Hematopoietic multipotent progenitor cell treated with erythropoietin and hydrocortisone succinate and interleukin-3 and kit ligand, for 8 days (in vitro differentiated cells): Measurements from ENCODE around the gene EPS15.
"Not testable (repeated sequence)": the region's sequence is repeated elsewhere in the genome, so short reads cannot be mapped to it uniquely, and the experiment has no call there.

ENCODE experiments used
- DNase-seq: peaks from one replicate; pipeline ENCODE4 v3.0.0-alpha.2; 2015

Gene EPS15

DNA sequence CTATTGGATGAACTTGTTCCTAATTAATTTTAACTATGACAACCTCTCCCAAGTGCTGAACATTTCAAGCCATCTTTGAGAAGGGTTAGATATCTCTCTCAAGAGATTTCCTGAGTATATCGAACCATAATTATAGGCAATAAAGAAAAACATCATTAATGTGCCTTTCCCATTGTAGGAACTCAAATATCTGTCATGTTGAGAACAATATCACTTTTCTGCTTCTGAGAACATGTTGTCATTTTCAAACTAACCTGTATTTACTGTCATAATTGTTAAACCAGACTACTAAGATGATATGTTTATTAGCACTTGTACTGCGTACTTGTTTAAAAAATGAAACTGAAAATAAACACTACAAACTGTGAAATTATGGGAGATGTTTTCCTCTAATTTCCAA is 4.3 kb downstream of the EPS15 start:
- no peak for DNase-seq

DNA sequence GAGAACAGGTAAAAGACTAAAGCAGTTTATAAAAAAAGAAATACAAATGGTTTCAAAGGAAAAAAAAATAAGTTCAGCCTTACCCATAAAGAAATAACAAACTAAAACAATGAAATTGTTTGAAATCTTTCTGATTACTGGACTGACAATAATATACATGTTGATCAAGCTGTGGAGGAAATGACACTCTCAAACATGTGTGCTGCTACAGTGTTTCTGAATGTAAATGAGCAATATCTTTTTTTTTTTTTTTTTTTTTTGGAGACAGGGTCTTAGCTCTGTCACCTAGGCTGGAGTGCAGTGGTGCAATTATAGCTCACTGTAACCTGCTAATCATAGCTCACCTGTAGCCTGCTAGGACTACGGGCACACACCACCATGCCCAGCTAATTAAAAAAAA is 6.5 kb downstream of the EPS15 start:
- no peak for DNase-seq

DNA sequence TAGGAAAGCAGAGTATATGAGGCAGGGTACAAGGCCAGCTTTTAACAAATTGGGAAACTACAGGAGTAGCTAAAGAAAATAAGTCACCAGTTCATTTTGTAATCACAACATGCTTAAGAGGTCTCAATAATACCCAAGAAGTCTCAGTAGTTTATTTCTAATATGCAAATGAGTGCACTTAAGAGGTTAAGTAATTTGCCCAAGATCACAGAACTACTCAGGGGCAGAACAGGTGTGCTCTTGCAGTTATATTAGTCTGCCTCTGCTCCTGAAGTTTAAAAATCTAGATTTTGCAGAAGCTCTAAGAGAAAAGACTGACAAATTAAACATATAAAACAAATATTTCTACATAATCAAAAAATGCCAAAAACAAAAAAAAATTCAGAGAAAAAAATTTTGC is 6.9 kb downstream of the EPS15 start:
- DNase-seq, result no peak

DNA sequence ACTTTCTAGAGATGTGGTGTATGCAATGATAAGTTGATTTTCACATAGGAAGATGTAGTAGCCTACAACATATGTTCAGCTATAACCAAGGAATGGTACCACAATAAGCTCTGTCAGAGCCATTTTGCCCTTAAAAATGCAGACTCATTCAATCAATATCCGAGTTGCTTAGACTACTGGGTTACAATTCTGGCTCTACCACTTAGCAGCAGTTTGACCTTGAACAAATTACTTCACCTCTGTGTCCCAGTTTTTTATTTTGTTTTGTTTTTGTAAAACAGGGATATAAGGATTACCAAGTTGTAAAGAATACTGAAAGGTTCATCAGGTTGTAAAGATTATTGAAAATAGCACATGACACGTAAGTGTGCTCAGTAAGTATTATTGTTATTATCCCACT is 9.3 kb downstream of the EPS15 start:
- DNase-seq, result no peak

DNA sequence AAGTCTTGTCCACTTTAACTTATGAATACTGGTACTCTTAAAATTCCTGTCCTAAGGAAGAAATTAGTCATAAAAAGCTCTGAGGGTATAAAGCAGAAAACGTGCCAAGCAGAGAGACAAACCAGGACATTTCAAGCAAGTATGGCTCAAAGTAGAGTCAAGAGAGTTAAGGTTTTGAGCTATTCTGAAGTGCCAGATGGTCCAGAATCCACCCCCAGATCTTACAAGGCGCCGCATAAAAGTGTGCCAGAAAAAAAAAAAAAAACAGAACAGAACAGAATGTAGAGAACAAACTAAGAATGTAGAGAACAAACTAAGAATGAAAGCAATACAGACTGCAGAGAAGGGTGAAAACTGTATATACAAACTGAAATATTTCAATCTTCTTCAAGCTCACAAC is 12.5 kb downstream of the EPS15 start:
- peak; percentile 42 for DNase-seq

DNA sequence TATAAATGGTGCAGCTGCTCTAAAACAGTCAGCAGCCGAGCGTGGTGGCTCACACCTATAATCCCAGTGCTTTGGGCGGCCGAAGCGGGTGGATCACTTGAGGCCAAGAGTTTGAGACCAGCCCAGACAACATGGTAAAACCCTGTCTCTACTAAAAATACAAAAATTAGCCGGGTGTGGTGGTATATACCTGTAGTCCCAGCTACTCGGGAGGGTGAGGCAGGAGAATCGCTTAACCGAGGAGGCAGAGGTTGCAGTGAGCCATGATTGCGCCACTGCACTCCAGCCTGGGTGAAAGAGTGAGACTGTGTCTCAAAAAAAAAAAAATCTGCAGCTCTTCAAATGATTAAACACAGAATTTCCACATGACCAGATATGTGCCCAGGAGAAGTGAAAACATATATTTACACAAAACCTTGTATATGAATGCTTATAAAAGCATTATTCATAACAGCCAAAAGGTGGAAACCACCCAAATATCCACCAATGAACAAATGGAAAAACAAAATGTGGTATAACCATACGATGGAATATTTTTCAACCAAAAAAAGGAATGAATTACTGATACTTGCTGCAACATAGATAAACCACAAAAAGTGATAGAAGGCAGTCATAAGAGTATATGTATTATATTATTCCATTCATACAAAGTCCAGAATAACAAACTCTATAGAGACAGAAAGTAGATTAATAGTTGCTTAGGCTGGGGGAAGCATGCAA is 14.1 kb downstream of the EPS15 start:
- DNase-seq, result no peak

DNA sequence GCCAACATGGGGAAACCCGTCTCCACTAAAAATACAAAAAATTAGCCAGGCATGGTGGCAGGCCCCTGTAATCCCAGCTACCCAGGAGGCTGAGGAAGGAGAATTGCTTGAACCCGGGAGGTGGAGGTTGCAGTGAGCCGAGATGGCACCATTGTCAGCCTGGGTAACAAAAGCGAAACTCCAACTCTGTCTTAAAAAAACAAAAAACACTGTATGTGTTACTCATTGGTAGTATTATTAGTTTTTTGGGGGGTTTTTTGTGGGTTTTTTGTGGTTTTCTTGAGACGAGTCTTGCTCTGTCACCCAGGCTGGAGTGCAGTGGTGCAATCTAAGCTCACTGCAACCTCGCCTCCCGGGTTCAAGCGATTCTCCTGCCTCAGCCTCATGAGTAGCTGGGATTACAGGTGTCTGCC is 17.8 kb downstream of the EPS15 start:
- DNase-seq, result not testable (repeated sequence)

DNA sequence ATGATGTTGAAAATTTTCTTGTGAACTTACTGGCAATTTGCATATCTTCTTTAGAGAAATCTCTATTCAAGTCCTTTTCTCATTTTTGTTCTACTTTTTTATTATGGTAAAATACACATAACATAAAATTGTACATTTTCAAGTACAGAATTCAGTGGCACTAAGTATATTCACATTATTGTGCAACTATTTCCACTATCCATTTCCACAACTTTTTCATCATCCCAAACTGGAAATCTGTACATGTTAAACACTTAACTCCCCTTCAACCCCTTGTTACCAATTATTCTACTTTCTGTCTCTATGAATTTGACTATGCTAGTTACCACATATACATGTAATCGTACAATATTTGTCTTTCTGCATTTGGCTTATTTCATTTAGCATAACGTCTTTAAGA is 19.4 kb downstream of the EPS15 start:
- DNase-seq, result no peak

DNA sequence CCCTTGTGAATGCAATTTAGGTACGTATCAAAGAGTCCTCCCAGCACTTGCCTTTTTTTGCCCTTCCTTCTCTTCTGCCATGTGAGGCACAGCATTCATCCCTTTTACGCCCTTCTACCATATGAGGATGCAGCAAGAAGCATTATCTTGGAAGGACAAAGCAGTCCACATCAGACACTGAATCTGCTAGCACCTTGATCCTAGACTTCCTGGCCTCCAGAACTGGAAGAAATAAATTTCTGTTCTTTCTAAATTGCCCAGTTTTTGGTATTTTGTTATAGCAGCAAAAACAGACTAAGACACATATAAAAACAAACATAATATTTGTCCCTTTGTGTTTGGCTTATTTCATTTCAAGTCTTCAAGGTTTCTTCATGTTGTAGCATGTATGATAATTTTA is 20.1 kb downstream of the EPS15 start:
- no peak for DNase-seq

DNA sequence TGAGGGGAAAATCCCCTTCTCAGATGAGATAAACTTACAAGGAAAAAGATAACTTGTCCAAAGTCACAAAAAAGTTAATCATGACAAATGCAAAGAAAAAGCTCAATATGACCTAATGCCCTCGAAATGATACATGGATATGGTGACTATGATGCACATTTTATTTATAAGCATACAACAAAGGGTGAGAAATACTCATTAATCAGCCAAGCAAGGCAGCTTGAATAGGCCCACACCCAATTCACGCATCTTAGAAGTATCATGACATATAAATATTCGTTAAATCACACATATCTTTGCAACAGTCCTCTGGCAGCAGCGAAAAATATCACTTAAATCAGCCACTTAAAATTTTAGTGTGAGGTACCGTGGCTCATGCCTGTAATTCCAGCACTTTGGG is 21.7 kb downstream of the EPS15 start:
- no peak for DNase-seq

DNA sequence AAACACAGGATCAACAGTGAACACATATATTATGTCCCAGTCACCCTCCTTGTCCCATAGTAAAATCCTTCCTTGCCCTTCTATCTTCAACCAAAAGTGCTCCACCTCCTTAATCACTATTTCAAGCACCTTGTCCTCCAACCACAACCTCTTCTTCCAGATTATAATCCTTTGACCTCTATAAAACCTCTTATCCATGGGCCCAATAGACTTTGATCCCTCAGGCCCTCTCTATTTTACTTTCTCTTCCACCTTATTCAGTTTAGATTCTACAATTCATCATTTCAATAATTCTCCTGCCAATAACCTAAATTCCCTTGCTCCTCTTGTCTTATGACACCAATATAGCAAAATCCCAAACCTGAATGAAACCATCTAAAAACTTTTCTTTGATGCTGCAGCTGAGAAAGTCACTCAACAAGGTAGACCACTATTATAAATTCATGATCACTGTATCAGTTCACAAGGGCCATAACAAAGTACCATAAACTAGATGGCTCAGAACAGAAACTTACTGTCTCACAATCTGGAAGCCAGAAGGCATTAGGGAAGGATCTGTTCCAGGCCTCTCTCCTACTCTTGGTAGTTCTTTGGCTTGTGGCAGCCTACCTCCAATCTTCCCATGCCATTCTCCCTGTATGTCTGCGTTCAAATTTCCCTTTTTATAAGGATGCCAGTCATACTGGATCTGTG is 24.8 kb downstream of the EPS15 start:
- DNase-seq, result no peak

DNA sequence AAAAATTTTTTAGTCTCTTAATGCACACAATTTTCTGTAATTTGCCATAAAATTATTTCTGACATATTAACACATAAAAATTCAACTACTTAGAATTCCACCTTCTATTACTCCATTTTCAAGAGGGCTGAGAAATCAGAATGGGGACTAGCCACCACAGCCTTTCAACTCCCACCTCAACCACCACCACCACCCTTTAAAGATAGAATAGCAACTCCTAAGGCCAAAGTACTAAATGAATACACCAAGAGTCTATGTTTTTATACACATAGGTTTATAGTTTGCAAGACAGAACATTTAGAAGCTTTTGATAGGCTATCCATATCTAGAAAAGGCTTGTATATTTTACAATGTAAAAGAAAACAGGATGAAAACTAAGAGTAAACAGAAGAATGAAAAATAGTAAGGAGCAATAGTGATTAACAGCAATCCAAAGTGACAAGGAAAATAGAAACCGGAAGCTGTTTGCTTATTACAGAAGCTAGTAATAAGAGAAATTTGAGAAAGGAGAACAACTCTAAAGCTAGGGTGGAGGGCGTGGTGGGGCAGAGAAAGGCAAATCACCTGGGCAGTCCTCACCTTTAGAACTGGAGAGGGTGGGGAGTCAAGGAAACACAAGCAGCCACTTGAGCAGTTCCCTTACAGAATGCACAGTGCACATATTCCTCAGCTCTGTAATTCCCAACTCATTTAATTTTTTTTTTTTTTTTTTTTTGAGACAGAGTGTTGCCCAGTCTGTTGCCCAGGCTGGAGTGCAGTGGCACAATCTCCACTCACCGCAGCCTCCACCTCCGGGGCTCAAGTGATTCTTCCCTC is 27.7 kb downstream of the EPS15 start:
- DNase-seq, result no peak

DNA sequence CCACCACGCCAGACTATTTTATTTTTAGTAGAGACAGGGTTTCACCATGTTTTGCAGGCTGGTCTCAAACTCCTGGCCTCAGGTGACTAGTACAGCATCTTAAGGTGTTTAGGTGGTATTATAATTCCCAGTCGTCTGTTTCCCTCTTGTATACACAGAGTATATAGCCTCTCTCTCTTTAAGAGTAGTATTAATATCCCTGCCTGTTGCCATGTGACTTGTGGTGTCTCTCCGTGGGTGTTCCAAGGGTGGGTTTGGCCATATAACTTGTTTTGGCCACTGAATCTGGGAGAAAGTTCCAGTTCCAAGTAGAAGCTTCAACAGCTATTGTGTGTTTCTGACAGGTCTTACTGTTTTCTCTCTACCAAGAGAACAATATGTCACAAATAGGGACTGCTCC is 29.6 kb downstream of the EPS15 start:
- DNase-seq, result no peak

DNA sequence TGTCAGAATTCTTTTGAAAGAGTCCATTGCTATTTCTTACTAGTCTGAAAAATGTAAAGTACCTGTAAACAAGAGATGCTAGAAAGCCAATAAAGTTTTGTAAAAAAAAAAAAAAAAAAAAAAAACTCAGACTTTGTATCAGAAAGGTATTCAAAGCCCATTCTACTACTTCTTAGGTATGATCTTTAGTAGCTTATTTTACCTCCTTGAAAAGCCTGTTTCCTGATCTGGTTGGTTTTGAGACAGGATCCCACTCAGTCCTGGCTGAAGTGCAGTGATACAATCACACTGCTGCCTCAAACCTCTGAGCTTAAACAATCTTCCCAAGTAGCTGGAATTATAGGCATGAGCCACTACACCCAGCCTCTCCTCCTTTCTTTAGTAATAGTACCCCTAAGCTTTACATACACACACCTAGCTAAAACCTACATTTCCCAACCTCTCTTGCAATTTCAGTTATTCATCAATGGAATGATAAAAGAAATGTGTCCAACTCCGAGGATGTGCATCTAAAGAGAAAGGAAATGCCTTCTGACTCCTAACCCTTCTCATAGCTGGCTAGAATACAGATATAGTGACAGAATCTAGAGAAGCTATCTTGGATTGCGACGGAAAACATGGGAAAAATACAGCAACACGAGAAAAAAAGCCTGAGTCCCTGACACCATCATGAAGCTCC is 30.6 kb downstream of the EPS15 start:
- no peak for DNase-seq

DNA sequence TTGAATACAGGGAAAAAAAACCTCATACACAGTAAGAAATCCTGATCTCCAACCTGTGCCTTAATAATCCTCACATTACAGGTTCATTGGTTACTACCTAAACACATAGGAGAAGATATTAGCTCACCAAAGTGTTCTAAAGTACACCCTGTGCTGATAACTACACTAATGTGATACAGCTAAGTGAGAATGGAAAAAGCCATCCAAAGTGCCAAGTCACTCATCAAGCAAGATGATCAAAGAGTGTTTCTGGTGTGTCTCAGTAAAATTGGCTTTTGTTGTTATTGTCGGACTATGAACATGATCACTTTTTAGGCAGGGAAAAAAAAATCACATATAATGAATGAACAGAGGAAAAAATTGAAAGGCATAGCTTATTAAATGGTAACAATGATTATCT is 31.4 kb downstream of the EPS15 start:
- DNase-seq, result peak; percentile 80

DNA sequence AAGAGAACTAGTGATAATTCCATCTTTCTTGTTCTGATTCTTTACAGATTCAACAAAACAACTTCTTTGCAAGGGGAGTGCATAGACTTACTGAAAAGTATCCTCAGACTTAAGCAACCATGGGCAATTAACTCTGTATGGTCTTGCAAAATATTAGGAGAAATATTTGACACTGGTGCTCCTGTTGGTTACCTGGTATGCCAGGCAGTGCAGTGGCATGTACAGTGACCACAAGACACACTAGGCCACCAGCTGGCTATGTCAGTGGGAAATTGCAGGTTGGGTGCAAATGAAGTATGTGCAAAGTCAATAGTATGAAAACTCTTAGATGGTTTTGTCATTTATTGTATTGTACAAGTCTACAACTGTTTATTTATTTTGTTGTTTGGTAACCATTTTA is 34.5 kb downstream of the EPS15 start:
- DNase-seq, result no peak

DNA sequence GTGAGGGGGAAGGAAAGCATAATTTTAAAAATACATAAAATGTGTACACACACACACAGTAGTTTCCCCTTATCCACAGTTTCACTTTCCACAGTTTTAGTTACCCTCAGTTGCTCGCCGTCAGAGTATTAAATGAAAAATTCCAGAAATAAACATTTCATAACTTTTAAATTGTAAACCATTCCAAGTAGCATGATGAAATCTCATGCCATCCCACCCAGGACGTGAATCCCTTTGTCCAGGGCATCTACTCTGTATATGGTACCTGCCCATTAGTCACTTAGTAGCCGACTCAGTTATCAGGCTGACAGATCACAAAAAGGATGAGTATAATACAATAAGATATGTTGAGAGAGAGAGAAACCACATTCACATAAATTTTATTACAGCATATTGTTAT is 36.2 kb downstream of the EPS15 start:
- no peak for DNase-seq

DNA sequence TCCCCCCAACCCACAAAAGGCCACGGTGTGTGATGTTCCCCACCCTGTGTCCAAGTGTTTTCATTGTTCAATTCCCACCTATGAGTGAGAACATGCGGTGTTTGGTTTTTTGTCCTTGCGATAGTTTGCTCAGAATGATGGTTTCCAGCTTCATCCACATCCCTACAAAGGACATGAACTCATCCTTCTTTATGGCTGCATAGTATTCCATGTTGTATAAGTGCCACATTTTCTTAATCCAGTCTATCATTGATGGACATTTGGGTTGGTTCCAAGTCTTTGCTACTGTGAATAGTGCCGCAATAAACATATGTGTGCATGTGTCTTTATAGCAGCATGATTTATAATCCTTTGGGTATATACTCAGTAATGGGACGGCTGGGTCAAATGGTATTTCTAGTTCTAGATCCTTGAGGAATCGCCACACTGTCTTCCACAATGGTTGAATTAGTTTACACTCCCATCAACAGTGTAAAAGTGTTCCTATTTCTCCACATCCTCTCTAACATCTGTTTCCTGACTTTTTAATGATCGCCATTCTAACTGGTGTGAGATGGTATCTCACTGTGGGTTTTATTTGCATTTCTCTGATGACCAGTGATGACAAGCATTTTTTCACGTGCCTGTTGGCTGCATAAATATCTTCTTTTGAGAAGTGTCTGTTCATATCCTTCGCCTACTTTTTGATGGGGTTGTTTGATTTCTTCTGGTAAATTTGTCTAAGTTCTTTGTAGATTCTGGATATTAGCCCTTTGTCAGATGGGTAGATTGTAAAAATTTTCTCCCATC is 44.0 kb downstream of the EPS15 start:
- DNase-seq, result not testable (repeated sequence)

DNA sequence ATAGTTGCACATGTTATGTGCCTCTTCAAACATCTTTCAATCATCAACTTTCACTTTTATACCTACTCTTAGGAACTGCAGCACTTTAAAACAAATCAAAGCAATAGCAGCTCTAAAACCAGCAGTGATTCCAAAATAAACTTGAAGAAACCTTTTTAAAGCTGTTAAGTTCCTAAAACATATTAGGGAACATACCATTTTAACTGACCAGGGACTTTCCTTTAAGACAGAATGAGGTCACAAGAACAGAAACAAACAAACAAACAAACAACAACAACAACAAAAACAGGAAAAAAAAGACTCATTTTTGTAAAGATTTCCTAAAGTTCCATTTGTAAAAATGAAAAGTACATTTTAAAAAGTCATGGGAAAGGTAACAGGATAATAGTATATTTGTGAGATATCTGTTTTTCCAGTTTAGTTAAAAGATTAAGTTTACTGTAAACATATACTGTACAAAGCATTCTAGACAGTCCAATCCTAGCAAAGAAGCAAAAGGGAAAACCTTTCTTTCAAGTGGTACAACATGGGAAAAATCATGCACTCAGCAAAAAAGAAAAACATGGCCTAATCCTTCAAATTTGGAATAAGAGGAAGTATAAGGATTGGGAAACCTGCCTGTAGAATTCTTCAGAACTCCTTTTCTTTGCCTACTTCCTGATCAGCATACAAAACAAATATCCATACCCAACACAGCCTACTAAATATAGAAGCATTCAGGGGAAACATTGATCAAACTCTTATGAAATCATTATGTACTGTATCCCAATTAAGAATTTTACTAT is 45.5 kb downstream of the EPS15 start:
- no peak for DNase-seq

DNA sequence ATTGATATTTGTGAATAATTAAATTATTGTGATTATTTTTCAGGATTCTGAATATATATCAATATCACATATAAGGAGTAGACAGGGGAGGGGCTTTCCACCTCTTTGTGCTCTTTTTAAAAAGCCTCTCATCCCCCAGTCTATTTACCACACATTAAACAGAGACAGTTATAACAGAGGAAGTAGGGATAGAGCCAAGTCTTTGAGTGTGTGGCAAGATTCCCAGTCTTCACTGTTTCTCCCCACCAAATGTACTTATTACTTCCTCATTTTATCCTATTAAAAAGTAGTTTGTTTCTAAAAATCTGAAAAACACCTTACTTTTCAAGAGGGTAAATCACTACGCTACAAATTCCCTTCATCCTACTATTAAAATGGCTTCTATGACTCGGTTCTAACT is 46.7 kb downstream of the EPS15 start:
- no peak for DNase-seq

DNA sequence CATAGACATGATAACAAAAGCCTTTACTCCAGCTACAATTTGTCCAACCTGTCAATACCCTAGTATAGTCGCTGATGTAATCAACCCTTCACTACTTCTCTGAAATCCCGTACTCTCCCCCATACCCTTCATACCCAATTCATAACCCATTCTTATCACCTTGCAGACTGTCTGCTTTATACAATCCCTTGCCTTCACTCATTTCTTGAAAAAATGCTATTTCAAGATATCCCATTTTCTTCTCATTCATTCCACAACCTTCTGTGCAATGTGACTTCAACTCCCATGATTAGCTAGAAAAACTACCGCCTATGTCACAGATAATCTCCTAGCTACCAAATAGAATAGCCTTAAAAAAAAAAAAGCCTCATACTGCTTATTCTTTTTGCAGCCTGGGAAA is 49.5 kb downstream of the EPS15 start:
- DNase-seq, result peak; percentile 34

DNA sequence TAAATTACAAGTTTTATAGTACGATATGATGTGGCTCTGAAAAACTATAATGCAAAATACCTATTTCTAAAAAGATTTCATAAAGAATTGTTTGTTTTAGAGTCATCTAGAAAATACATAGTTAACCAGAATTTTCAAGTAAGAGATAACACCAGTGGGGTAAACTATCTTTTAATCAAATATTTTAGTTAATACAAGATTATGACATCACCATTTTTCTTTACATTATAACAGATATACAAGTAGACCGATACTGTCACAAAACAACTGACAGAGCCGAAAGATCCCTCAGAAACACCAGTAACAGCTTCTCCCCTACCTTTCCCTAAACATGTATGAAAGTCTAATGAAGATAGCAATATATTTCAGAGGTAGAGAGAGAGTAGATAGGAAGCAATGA is 54.2 kb downstream of the EPS15 start:
- no peak for DNase-seq
